ENCODE measurements around the gene HS6ST1. TPM values are rescaled to one million over a fixed set of nuclear protein-coding genes. Genes with fewer than 3 reads are reported as not detected.

The HS6ST1 gene
- total RNA-seq, 4 donors from 2014 or later = 16.1 to 38.6 (median 26.5) TPM

- no peaks in the 10 kb centered on the region for H3K36me3 ChIP-seq
- in situ Hi-C loops (cut with MboI; ENCODE audit: low pct_ligation_motif_present in 1 of 4, low pct_unique_long_range_greater_than_20kb in 1 of 4, low sequenced_read_pairs in 3 of 4) (no loop called here), intact Hi-C loops (cut with DNase I; ENCODE audit: low total_unique reads) (no loop called here)
- H3K9me3 ChIP-seq = no peaks in the 10 kb centered on the region
- H3K4me3 ChIP-seq = no peak overlapping the region
- peak overlapping the region; percentile 58 to 92 (median 72) for H3K27ac ChIP-seq
- H3K27me3 ChIP-seq = no peaks in the 10 kb centered on the region
- 87% methylated on average over 19 of the region's 23 CpGs; no CpG with 5 or more reads in 1 of the 2 donors for WGBS, 2 donors (ENCODE audit: low coverage in 1 of 2)
- TF ChIP-seq POLR2A (IDR thresholded peaks at IDR 0.05) = no peak
- TF ChIP-seq CTCF (IDR thresholded peaks at IDR 0.05) = no peak
- TF ChIP-seq POLR2AphosphoS5 (IDR thresholded peaks at IDR 0.05) = no peak
- TF ChIP-seq EP300 (IDR thresholded peaks at IDR 0.05; ENCODE audit: low read depth) = no peak
- H3K4me1 ChIP-seq = peaks cover 24 to 37% (median 29%) of the 10 kb centered on the region in 4 donors
- DNase-seq = no peak
Observed at GRCh38 chr2:128300151-128301020, 18.3 kb downstream of the HS6ST1 start.

- Histone ChIP-seq H3K27ac (no peak overlapping the region), H3K4me3 (no peak overlapping the region), H3K4me1 (peaks cover 17 to 30% (median 21%) of the 10 kb centered on the region in 4 donors), H3K9me3 (no peaks in the 10 kb centered on the region), H3K27me3 (no peaks in the 10 kb centered on the region), H3K36me3 (no peaks in the 10 kb centered on the region)
- DNase-seq = no peak
- TF ChIP-seq CTCF (IDR thresholded peaks at IDR 0.05) = no peak
- TF ChIP-seq EP300 (IDR thresholded peaks at IDR 0.05; ENCODE audit: low read depth) = no peak
- no peak for TF ChIP-seq POLR2A (IDR thresholded peaks at IDR 0.05)
- TF ChIP-seq POLR2AphosphoS5 (IDR thresholded peaks at IDR 0.05) = no peak
- 85% methylated on average over 11 of the region's 11 CpGs; no CpG with 5 or more reads in 1 of the 2 donors for WGBS, 2 donors (ENCODE audit: low coverage in 1 of 2)
- intact Hi-C loops (cut with DNase I; ENCODE audit: low total_unique reads) (no loop called here), in situ Hi-C loops (cut with MboI; ENCODE audit: low pct_ligation_motif_present in 1 of 4, low pct_unique_long_range_greater_than_20kb in 1 of 4, low sequenced_read_pairs in 3 of 4) (no loop called here)
Observed at GRCh38 chr2:128299628-128300027, 19.0 kb downstream of the HS6ST1 start.

DNA sequence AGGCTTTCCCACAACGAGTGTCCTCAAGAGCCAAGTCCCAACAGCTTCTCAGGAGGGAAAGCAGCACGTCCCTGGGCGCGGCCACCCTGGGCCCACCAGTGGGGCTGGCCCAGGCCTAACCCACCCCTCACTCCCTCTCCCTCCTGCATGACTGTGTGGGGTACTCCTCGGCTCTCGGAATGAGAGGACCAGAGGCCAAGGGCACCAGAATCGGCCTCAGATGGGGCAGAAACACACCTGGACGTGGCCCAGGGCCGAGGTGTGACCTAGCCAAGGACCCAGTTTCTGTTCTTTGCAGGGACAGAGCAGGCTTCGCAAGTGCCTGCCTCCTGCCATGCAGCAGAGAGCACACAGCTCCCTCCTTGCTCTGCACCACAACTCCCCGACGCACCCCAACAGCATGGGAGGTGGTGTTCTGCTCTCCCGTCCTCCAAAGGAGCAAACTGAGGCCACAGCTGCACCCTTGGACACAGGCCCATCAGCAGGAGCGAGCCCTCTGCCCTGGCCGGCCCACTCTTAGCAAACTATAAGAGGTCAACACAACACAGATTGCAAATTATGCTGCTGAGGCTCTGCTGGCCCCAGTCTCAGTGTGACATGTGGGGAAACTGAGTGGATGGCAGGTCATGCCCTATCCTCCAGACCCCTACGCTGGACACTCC, 19.7 kb downstream of the HS6ST1 start:
- H3K27ac ChIP-seq = no peak overlapping the region
- 88 to 94% methylated on average over 5 to 15 of the region's 16 CpGs for WGBS, 2 donors (ENCODE audit: low coverage in 1 of 2)
- in situ Hi-C loops (cut with MboI; ENCODE audit: low pct_ligation_motif_present in 1 of 4, low pct_unique_long_range_greater_than_20kb in 1 of 4, low sequenced_read_pairs in 3 of 4) = no loop called here

More for the DNA sequence above, 19.7 kb downstream of the HS6ST1 start:
- Histone ChIP-seq H3K4me3 (no peak overlapping the region), H3K36me3 (no peaks in the 10 kb centered on the region), H3K4me1 (peaks cover 15 to 28% (median 17%) of the 10 kb centered on the region in 4 donors), H3K27me3 (no peaks in the 10 kb centered on the region), H3K9me3 (no peaks in the 10 kb centered on the region)
- TF ChIP-seq POLR2AphosphoS5 (IDR thresholded peaks at IDR 0.05) (no peak), CTCF (IDR thresholded peaks at IDR 0.05) (no peak), POLR2A (IDR thresholded peaks at IDR 0.05) (no peak), EP300 (IDR thresholded peaks at IDR 0.05; ENCODE audit: low read depth) (no peak)
- intact Hi-C loops (cut with DNase I; ENCODE audit: low total_unique reads) = no loop called here
- no peak for DNase-seq
